HT1080 (cell line): Measurements from ENCODE around the gene LCN15. TPM values are rescaled to one million over a fixed set of nuclear protein-coding genes. Genes with fewer than 3 reads are reported as not detected.
"Not testable (repeated sequence)": the region's sequence is repeated elsewhere in the genome, so short reads cannot be mapped to it uniquely, and the experiment has no call there.

Source experiments
- DNase-seq: peaks from one replicate; pipeline ENCODE4 v3.0.0-alpha.2; 2015; ENCODE audit warnings: low read depth
- polyA plus RNA-seq, 2 experiments: library from polyadenylated mRNA; depleted of rRNA; stranded (reverse); fragments of >200 nt; gene quantifications; 2 replicates each; pipeline ENCODE4 v1.2.3, GENCODE V29; 2015
- total RNA-seq: library from RNA; depleted of rRNA; stranded (reverse); fragments of >200 nt; shearing (Covaris generic); gene quantifications from 2 replicates; pipeline ENCODE4 v1.2.3, GENCODE V29; 2014; rRNA removed

The LCN15 gene, protein sequence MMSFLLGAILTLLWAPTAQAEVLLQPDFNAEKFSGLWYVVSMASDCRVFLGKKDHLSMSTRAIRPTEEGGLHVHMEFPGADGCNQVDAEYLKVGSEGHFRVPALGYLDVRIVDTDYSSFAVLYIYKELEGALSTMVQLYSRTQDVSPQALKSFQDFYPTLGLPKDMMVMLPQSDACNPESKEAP
- total RNA-seq, result not detected in 2 replicates
- not detected in 2 replicates for polyA plus RNA-seq (2015; cell fraction: cytosol; rRNA removed)
- polyA plus RNA-seq (2015; cell fraction: nucleus; rRNA removed), result not detected in 2 replicates

GRCh38 chr9:136764301-136764891 lies at the start of gene LCN15:
Gene LCN15, minus strand, starts transcription at chr9:136764518. Its CDS starts 30 bp downstream, at chr9:136764488.
- DNase-seq, result no peak

- DNase-seq, result no peak
These were observed 44.5 kb upstream of the LCN15 start for GRCh38 chr9:136808806-136809158.

DNA sequence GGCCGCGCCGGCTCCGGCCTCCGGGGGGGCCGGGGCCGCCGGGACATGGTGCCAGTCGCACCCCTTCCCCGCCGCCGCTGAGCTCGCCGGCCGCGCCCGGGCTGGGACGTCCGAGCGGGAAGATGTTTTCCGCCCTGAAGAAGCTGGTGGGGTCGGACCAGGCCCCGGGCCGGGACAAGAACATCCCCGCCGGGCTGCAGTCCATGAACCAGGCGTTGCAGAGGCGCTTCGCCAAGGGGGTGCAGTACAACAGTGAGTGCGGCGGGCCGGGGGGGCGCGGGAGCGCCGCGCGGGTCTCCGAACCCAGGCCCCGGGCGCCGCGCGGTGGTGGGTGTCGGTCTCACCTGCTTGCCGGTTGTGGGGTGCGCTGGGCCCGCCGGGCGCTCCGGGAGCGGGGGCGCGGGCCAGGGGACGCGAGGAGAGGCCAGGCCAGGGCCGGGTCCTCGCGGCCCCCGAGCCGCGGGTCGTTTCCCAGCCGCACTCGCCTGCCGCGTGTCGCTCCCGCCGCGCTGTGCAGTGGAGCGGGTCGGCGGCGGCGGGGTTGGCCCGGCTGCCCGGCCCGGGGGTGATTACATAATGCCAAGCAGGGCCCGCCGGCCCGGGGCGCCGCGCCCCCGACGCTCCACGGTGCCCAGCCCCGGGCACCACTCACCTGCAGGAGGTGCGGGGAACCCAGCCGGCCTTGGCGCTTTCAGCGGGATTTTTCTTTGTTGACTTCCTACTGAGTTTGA lies 43.9 kb upstream of the LCN15 start:
- no peak for DNase-seq

GRCh38 chr9:136807281-136808074 lies 43.2 kb upstream of the LCN15 start, which contains the start of gene RABL6:
Gene RABL6, plus strand, starts transcription at chr9:136807948. Its CDS starts 249 bp downstream, at chr9:136808197.
- peak; percentile 55 for DNase-seq

DNA sequence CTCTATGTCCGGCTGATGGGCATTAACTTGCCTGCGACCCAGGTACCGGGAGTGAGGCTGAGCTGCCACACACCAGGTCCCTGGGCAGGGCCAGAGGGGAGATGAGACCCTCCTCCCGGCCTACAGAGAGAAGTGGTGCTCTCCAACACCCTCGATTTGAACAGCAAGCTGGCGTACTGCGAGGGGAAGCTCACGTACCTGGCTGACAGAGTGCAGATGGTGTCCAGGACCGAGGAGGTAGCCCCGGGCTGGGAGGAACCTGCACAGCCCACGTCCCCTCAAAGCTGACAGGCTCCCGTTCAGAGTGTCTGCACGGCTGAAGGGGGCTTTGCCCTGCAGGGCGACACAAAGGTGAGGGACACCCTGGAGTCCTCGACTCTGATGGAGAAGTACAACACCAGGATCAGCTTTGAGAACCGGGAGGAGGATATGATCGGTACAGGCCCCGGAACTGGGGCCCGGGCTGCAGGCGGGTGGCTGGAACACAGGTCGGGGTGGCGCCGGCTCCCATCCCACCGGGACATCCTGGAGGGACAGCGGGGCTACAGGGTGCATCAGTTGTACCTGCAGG lies 42.4 kb upstream of the LCN15 start:
- no peak for DNase-seq

GRCh38 chr9:136806067-136806466 lies 41.7 kb upstream of the LCN15 start:
- no peak for DNase-seq

DNA sequence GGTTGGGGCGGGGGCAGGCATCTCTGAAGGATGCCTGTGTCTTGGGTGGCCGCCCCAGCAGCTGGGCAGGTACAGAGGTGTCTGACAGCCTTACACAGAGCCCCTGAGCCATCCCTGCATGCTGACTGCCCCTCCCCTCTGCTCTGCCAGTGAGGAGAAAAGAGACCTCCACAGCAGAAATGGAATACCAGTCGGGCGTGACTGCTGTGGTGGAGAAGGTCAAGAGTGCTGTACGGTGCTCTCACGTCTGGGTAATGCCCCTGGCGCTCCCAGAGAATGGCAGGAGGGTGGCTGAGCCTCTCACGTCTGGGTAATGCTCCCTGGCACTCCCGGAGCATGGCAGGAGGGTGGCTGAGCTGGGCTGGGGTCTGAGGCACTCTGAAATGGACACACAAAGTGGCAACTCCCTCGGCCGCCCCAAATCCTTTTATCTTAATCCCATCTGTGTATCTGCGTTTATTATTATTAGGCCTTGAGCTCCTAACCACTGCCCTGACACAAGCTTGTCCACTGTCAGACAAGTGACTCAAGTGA lies 41.0 kb upstream of the LCN15 start:
- no peak for DNase-seq

GRCh38 chr9:136804509-136805206 lies 40.3 kb upstream of the LCN15 start:
- no peak for DNase-seq

DNA sequence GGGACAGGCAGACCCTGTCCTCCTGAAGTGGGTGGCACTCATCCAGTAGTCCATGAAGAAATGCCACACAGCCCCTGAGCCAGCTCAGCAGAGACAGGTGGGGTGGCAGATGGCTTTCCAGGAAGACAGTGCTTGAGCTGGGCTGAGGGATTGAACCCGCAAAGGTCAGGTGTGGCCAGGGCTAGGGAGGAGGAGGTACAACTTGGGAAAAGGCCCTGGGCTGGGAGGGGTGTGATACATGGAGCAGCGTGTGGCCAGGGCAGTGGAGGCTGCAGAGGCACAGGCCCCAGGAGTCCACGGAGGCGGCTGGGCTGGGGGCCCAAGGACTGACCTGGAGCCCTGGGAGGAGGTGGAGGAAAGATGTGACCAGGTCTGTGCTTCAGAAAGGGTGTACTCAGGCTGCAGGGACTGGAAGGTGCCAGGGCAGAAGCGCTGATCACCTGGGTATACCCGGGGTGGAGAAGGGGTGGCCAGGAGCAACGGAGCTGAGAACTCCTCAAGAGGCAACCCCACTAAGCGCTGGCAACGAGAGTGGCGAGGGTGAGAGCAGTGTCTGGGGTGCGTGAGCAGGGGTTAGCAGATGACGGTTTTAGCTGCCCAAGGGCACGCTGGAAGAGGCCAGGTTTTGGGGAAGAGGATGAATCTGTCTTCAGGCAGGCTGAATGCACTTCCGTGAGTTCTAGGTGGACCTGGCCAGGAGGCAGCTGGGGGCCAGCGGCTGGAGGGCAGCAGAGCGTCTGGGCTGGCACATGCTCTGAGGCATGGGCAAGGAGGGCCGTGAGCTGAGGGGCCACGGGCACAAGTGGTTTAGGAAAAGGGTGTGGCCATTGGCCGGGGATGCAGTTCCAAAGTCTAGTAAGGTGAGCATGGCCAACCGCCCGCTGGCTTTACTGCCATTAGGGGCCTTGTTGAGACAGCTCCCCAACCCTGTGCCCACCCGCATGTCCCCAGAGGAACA lies 39.5 kb upstream of the LCN15 start:
- no peak for DNase-seq

DNA sequence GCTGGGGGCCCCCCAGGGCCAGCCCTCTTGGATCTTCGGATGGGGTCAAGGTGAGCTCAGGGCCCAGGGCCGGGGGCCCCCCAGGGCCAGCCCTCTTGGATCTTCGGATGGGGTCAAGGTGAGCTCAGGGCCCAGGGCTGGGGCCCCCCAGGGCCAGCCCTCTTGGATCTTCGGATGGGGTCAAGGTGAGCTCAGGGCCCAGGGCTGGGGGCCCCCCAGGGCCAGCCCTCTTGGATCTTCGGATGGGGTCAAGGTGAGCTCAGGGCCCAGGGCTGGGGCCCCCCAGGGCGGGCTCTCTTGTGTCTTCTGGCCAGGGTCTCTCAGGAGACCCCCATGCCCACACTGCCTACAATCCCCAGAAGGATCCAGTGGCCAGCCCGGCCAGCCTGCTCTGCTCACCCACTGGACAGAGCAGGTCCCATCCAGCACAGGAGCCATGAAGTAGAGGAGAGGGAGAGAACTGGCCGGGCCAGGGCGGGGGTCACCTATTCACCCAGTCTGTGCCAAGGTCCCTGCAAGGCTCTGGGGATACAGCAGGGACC lies 38.8 kb upstream of the LCN15 start:
- not testable (repeated sequence) for DNase-seq

- no peak for DNase-seq
These were observed 38.0 kb upstream of the LCN15 start for GRCh38 chr9:136802321-136802720.

DNA sequence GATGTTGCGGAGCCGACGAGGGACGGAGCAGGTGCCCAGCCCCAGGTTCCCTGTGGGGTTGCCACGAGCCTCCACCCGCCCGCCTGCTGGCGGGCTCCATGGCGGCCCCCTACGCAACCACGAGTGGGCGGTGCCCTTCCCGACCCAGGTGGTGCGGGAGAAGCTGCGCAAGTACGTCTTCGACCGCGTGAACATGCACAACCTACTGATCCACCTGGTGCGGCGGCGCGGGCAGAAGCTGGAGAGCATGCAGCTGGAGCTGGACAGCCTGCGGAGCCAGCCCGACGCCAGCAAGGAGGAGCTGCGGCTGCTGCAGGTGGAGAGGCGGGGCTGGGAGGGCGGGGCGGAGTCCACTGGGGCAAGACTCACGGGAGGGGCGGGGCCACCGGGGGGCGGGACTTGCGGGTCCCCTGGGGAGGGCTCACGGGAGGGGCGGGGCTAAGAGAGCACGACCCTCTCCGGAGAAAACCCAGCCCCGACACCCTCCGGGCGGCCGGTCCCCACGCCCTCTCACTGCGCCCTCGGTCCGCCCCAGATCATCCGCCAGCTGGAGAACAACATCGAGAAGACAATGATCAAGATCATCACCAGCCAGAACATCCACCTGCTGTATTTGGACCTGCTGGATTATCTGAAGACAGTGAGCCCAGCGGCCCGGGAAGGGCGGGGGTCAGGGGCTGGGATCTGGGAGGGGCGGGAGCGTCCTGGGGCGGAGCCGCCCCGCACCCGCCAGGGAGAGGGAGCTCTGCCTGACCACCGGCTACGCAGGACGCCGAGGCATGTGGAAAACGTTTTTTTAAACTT lies 35.7 kb upstream of the LCN15 start:
- peak; percentile 34 for DNase-seq

DNA sequence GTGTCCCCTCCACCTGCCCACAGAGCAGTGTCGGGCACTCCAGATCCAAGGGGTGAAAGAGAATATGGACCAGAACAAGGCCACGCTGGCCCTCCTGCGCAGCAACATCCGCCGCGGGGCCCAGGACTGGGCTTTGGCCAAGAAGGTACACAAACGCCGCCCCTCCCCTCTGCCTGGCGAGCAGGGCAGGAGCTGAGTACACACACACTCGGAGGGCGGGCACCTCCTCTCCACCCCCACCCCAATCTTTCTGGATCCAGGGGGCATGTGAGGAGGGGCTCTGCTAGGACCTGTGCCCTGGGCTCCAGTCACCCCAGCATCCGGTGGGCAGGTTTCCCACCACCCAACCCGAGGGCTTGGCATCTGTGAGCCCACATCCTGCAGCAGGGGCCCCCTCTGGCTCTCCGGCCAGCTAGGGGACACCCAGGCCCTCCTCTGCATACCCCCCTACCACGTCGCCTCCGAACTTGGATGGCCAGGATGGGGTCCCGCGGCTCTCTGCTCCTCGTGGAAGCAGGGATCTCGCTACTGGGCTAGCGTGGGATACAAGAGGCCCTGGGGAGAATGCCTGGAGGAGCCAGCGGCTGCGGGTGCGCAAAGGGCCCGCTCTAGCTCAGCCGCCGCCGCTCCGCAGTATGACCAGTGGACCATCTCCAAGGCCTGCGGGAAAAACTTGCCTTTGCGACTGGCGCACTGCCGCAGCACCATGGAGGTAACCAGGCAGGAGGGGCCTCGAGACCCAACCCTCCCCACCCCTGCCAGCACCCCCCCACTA lies 34.9 kb upstream of the LCN15 start:
- no peak for DNase-seq

- DNase-seq, result no peak
These were observed 34.4 kb upstream of the LCN15 start for GRCh38 chr9:136798708-136799078.

DNA sequence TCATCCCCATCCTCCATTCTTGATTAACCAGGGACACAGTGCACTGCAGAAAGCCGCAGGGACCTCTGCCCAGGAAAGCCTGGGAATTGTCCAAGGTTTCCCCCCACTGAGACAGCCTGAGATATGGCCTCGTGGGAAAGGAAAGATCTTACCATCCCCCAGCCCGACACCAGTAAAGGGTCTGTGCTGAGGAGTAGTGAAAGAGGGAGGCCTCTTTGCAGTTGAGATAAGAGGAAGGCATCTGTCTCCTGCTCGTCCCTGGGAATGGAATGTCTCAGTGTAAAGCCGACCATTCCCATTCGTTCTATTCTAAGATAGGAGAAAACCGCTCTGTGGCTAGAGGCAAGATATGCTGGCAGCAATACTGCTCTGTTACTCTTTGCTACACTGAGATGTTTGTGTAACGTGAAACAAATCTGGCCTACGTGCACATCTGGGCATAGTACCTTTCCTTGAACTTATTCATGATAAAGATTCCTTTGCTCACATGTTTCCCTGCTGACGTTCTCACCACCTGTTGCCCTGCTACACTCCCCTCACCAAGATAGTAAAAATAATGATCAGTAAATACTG lies 32.5 kb upstream of the LCN15 start:
- not testable (repeated sequence) for DNase-seq

DNA sequence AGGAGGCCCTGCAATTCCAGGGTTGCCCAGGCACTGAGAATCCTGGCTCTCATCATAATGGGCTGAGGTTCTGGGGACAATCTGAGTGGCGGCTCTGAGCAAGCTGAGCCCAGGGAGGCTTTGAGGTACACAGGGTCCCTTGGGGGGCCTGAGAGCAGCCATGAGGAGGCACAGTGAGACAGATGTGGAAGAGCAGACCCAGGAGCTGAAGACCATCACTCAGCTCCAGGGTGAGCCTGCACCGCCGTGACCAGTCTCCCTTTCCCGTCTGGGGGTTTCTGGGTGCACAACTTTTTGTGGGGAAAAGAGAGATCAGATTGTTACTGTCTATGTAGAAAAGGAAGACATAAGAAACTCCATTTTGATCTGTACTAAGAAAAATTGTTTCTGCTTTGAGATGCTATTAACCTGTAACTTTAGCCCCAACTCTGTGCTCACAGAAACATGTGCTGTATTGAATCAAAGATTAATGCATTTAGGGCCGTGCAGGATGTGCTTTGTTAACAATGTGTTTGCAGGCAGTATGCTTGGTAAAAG lies 32.0 kb upstream of the LCN15 start, which contains the start of gene CCDC183:
Gene CCDC183, plus strand, starts transcription at position 101 of the 537 bp plus-strand sequence. Its CDS starts 60 bp downstream, at position 161.
- no peak for DNase-seq

GRCh38 chr9:136795000-136795348 lies 30.7 kb upstream of the LCN15 start:
- no peak for DNase-seq
